ENCODE results near the gene PRSS21.

GRCh38 chr16:2779151-2779920, 37.7 kb upstream of the PRSS21 start:
- TF ChIP-seq CTCF (IDR thresholded peaks at IDR 0.05): no peak
- no peak for TF ChIP-seq POLR2A (IDR thresholded peaks at IDR 0.05)
- TF ChIP-seq EP300 (IDR thresholded peaks at IDR 0.05): no peak

Measured in tibial nerve (tissue), 4 donors.